HG03095 (cell line): ENCODE results near the gene PRRC2B.
"Not testable (repeated sequence)": the region's sequence is repeated elsewhere in the genome, so short reads cannot be mapped to it uniquely, and the experiment has no call there.

Experiments used
- ATAC-seq: cut with Tn5 transposase; IDR thresholded peaks from one replicate; pipeline ENCODE4 v1.9.1; 2021; ENCODE audit warnings: moderate library complexity; ENCODE audit not compliant: unreplicated experiment

Gene PRRC2B

DNA sequence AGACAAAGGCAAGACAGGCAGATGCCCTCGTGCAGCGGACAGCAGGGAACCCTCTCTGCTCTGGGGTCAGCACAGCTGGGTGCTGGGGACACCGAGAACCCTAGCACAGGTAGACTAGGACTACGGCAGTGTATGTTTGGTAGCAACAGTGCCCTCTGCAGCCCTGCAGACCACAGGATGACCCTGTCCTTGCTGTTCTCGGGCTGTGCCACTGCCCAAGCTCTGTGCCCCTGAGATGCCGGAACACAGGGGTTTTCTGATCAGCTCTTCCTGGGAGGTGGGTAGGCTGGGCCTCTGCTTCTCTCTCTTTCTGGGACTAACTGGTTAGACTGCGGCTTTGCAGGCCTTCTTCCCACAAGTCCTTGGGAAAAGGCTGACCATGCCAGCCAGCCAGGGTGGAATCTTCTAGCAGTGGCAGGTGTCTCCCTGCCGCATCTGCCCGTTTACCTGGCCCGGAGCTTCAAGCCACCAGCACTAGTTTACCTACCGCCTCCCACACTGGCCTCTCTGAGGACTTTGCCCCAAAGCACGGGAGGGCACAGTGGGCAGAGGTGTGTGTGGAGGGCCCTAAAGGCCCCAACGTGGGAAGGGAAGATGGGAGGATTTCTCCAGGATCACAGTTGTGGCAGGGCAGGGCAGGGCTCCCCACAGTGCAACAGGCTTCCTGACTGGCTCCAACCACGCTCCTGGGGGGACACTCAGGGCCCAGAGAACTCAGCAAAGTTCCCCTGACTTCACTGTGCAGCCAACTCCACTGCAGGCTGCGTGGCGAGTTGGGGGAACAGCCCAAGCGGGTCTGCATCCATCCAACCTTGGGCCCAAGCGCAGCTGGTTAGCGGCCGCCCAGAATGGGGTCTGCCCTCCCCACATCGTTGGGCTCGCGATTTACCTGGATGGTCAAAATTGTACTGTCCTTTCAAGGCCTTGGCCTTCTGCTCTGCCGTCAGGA, 136.0 kb downstream of the PRRC2B start:
- ATAC-seq: no peak

DNA sequence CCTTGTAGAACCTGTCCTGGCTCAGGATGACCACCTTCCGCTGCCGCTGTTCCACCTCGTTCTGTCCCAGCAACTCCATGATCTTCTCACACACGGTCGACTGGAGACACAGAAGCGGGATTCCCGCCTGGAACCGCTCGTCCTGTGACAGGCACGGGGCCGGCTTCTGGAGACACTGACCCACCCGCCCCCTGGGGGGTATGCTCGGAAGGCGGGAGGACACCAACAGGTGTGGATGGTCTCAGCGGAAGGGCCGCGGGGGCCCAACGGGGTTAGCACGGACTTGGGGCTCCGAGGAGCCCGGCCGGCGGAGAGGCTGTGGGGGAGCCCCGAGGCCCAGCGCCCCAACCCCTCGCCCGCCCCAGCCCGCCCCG, 136.6 kb downstream of the PRRC2B start:
- ATAC-seq: peak; percentile 7

DNA sequence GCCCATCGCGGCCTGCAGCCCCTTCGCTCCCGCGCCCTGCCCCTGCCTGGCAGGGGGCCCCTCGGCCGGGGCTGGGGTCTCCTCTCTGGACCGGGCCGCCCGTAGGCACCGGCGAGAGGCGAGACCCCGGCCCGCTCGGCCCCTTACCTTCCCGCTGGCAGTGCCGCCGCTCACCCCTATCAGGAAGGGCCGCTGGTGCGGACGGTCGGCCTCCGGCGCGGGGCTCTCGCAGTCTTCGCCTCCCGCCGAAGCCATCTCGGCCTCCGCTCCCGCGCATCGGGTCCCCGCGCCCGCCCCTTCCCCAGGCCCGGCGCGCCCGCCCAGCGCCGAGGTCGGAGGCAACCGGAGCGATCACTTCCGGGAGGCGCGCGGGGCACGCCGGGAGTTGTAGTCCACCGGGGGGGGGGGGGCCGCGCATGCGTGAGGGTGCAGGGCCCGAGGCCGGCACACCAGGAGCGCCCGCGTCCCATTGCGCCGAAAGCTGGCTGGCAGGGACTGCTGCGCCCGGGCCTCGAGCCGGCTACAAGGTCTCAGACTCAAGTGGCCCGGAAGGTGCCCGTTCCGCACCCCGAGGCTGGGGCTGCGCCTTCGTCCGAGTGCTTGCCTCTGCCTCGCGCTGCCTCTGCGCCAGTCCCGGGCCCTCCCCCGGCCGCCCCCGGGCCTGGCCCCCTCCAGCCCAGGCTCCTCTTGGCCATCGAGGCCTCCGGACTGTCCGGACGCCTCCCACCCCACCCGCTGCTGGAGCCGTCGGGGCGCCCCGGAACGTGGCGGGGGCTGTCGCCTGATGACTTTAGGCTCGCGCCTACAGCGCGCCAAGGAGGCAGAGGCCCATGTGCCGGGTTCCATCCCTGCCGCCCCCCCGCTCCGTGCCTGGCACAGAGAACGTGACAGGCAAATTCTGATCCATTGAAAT, 137.3 kb downstream of the PRRC2B start, which contains the start of gene UCK1:
UCK1 (minus strand) TSS at position 344 of the 913 bp plus-strand sequence; CDS start at position 255, 89 bp downstream.
- peak; percentile 58 for ATAC-seq

DNA sequence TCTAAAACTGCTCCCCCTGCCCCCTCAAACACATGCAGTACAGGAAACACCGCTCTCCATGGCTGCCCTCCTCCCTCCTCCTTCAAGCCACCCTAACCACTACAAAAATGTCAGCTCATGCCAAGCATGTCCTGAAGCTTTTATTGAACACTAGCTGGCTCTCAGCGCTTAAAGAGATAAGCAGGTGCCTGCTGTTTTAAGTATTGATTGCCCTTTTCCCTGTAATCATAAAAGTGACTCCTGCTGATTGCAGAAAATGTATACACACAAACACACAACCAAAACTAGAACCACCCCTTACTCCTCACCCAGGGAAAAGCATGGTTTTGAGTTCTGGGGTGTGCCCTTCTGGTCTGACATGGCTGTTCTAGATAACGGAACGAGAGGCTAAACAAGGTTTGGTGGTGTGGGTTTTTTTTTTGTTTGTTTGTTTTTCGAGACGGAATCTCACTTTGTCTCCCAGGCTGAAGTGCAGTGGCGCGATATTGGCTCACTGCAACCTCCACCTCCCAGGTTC, 140.9 kb downstream of the PRRC2B start:
- ATAC-seq: no peak

DNA sequence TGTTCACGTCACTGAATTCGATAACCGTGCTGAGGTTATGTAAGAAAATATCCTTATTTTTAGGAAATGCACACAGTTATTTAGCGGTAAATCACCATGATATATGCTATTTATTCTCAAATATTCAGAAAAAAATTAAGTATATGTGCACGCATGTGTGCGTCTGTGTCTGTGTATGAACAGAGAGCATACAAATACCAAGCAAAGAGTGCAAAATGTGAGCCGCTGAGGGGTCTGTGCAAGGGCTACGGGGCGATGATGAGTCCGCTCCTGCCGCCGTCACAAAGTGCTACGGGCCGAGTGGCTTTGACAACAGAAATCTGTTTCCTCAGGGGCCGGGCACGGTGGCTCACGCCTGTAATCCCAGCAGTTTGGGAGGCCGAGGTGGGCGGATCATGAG, 144.1 kb downstream of the PRRC2B start:
- no peak for ATAC-seq

DNA sequence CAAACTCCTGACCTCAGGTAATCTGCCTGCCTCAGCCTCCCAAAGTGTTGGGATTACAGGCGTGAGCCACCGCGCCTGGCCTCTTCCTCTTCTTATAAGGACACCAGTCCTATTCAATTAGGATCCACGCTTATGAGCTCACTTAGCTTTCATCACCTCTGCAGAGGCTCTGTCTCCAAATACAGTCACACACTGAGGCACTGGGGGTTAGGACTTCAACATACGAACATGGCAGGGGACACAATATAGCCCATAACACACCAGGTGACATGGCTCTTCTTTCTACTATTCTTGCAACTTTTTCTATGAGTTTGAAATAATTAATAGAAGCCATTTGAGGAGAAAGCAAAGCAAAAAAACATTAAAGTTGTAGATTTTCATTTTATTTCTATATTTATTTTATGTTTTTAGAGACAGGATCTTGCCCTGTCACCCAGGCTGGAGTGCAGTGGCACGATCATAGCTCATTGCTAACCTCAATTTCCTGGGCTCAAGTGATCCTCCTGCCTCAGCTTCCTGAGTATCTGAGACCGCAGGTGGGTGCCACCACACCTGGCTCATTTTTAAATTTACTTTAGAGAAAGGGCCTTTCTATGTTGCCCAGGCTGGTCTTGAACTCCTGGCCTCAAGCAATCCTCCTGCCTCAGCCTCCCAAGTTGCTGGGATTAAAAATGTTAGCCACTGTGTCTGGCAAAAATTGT, 145.5 kb downstream of the PRRC2B start:
- no peak for ATAC-seq

DNA sequence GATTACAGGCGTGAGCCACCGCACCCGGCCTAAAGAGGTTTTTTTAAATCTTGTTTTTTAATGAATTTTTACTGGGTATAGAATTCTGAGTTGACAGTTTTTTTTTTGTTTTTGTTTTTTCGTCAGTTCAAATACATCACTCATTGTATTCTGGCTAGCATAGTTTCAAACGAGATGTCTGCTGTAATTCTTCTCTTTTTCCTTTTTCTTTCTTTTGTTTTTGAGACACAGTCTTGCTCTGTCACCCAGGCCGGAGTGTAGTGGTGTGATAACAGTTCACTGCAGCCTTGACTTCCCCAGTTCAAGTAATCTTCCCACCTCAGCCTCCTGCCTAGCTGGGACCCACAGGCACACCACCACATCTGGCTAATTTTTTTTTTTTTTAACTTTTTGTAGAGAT, 149.3 kb downstream of the PRRC2B start:
- no peak for ATAC-seq

DNA sequence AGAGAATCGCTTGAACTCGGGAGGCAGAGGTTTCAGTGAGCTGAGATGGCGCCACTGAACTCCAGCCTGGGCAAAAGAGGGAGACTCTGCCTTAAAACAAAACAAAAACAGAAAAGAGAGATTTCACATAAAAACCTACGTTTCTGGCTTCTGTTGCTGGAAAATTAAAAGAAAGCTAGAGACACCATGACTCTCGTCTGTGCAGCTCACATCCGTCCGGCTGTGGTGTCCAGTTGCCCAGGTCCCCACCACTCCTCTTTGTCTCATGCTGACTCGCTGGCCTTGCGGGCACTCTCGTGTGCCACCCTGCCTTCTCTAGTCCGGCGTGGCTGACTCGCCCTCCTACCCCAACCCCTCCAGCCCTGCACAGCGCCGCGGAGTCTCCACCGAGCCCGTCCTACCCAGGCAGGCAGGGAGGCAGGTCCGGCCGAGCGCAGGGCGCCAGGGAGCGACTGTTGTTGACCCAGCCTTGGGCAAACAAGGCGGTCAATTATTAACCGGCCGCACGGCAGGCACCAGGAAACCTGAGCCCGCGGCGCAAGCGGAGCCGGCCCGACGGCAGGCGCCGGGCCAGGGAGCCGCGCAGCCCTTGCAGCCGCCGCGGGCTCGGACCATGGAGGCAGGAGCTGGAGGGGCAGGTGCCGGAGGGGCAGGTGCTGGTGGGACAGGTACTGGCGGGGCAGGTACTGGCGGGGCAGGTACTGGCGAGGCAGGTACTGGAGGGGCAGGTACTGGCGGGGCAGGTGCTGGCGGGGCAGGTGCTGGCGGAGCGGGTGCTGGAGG, 151.3 kb downstream of the PRRC2B start, which contains the start of gene PRRT1B:
PRRT1B (plus strand) TSS at position 521 of the 783 bp plus-strand sequence; CDS start at position 614, 93 bp downstream.
- no peak for ATAC-seq

DNA sequence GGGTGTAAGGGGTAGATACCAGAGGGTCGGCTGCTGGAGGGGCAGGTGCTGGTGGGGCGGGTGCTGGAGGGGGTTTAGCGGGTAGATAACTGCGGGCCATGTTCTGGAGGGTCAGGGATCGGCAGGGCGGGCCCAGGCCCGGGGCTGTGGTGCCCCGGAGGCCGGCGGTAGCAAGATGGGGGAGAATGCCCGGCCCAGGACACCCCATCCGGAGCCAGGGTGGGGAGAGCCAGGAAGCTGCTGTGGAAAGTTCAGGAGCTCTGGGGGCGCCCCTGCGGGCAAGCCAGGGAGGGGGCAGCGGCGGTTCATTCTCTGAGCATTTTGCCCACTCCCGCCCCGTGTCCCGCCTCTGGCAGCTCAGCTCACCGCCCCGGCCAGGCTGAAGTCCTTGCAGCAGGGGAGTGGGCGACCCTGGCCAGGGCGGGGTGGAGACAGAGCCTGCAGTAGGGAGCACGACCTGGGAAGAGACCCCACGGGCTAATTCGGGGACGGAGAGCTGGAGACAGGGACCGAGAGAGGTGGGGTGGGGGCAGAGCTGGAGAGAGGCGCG, 152.0 kb downstream of the PRRC2B start:
- ATAC-seq: no peak

DNA sequence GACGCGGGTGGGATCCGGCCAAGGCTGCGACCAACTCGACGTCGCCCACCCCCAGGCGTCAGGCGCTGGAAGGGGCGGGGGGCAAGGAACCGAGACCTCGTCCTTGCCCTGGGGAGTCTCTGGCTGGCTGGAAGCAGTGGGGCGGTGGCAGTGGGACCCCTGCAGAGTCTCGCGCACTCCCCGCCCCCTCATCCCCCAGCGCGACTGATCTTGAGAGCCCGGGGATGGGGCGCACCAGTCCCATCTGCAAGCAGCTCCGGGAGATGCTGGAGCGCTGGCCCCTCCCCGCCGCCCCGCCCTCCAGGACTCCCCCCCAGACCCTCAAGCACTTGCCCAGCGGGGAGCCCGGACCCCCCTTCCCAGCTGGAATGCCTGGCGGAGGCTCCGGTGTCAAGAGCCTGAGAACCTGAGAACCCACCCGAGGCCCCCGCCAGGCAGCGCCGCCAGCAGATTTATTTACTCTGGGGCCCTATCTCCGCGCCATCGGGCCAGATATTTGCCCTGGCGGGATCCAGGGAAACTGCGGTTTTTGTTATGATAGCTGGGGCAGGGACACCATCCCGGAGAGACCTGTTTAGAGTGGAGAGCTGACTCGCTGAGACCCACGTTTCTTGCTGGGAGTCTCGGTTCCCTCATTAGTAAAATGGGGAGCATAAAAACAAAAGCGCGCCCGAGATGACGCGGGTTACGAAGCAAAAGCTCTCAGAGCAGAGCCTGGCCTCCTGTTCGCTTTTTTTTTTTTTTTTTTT, 152.6 kb downstream of the PRRC2B start:
- no peak for ATAC-seq

DNA sequence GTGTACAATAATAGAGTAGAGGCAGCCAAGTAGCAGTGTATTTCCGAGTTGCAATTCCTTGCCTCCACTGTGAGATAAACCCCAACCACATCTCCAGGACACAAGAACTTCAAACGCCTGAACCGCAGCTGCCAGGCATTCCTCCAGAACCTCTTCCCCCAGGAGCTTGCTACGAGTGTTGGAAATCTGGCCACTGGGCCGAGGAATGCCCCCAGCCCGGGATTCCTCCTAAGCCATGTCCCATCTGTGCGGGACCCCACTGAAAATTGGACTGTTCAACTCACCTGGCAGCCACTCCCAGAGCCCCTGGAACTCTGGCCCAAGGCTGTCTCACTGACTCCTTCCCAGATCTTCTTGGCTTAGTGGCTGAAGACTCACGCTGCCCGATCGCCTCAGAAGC, 155.3 kb downstream of the PRRC2B start:
- not testable (repeated sequence) for ATAC-seq
